HUES48 (cell line): Measurements from ENCODE around the gene INPP4A.

Experiments used
- H3K27ac ChIP-seq: one replicate; pipeline ENCODE4 v1.7.0; 2013; ENCODE audit warnings: low read depth, low read length, inconsistent platforms
- H3K27me3 ChIP-seq: 2 replicates; pipeline ENCODE4 v1.6.1; 2013; ENCODE audit warnings: mild to moderate bottlenecking, low read length; ENCODE audit not compliant: control insufficient read depth, insufficient read depth
- H3K36me3 ChIP-seq: 2 replicates; pipeline ENCODE4 v1.6.1; 2013; ENCODE audit warnings: low read length; ENCODE audit not compliant: control insufficient read depth, insufficient read depth
- H3K4me1 ChIP-seq: 2 replicates; pipeline ENCODE4 v1.6.1; 2013; ENCODE audit warnings: mild to moderate bottlenecking, low read length; ENCODE audit not compliant: control insufficient read depth, insufficient read depth
- H3K4me3 ChIP-seq: 2 replicates; pipeline ENCODE4 v1.5.1; 2013; ENCODE audit warnings: mild to moderate bottlenecking, low read depth, low read length
- H3K9ac ChIP-seq: 2 replicates; pipeline ENCODE4 v1.6.1; 2013; ENCODE audit warnings: mild to moderate bottlenecking, low read depth, low read length, moderate library complexity
- H3K9me3 ChIP-seq: 2 replicates; pipeline ENCODE4 v1.6.1; 2013; ENCODE audit warnings: low read length; ENCODE audit not compliant: control insufficient read depth, insufficient read depth

The INPP4A gene

GRCh38 chr2:98453531-98453930, 8.9 kb downstream of the INPP4A start:
- Histone ChIP-seq H3K9ac (no peak overlapping the region), H3K4me1 (peaks cover 68% of the 10 kb centered on the region), H3K27me3 (no peaks in the 10 kb centered on the region), H3K4me3 (no peak overlapping the region), H3K27ac (peak overlapping the region; percentile 59), H3K9me3 (no peaks in the 10 kb centered on the region), H3K36me3 (0 out of 2 replicates have a peak, but pooled peaks cover 6% of the 10 kb centered on the region)

- H3K4me3 ChIP-seq: peak overlapping the region; percentile 22; the same call in 1 of the 2 replicates
- H3K9ac ChIP-seq: 0 out of 2 replicates have a peak overlapping the region, but pooled peaks have one; percentile 2
Measured at GRCh38 chr2:98454073-98454472, 9.4 kb downstream of the INPP4A start.

GRCh38 chr2:98454500-98455235, 10.0 kb downstream of the INPP4A start:
- no peaks in the 10 kb centered on the region for H3K9me3 ChIP-seq
- no peaks in the 10 kb centered on the region for H3K27me3 ChIP-seq
- peak overlapping the region; percentile 22; the same call in 1 of the 2 replicates for H3K4me3 ChIP-seq
- 0 out of 2 replicates have a peak overlapping the region, but pooled peaks have one; percentile 2 for H3K9ac ChIP-seq
- H3K27ac ChIP-seq: peak overlapping the region; percentile 89
- H3K4me1 ChIP-seq: peaks cover 68% of the 10 kb centered on the region
- H3K36me3 ChIP-seq: 0 out of 2 replicates have a peak, but pooled peaks cover 6% of the 10 kb centered on the region

More at GRCh38 chr2:98454073-98454472, 9.4 kb downstream of the INPP4A start:
- H3K9me3 ChIP-seq: no peaks in the 10 kb centered on the region
- 0 out of 2 replicates have a peak, but pooled peaks cover 6% of the 10 kb centered on the region for H3K36me3 ChIP-seq
- H3K27ac ChIP-seq: peak overlapping the region; percentile 89
- no peaks in the 10 kb centered on the region for H3K27me3 ChIP-seq
- peaks cover 70% of the 10 kb centered on the region for H3K4me1 ChIP-seq

DNA sequence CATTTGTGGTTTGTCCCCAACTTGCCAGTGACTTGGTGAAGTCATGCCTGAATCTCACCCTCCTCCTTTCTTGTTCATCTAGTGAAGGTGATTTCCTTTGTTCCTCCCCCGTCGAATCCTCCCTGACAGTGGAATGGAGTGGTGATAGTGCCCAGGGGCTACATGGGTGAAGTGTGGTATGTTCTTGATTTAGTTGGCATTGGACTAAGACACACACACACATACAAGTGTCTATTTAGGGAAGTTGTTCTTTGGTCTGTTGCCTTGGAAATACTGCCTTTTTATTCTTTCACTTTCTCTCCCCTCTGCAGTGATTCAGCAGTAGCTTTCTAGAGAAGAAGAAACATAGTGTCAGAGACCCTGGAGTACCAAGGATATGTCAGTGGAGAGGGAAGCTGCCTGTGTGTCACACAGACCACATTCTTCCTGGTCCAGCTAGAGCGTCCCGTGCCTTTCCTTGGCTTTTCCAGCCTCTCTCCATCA, 10.9 kb downstream of the INPP4A start:
- H3K9me3 ChIP-seq: no peaks in the 10 kb centered on the region
- H3K4me1 ChIP-seq: peaks cover 60% of the 10 kb centered on the region
- H3K36me3 ChIP-seq: 0 out of 2 replicates have a peak, but pooled peaks cover 6% of the 10 kb centered on the region
- H3K27ac ChIP-seq: no peak overlapping the region
- no peak overlapping the region for H3K9ac ChIP-seq
- H3K4me3 ChIP-seq: no peak overlapping the region
- no peaks in the 10 kb centered on the region for H3K27me3 ChIP-seq

DNA sequence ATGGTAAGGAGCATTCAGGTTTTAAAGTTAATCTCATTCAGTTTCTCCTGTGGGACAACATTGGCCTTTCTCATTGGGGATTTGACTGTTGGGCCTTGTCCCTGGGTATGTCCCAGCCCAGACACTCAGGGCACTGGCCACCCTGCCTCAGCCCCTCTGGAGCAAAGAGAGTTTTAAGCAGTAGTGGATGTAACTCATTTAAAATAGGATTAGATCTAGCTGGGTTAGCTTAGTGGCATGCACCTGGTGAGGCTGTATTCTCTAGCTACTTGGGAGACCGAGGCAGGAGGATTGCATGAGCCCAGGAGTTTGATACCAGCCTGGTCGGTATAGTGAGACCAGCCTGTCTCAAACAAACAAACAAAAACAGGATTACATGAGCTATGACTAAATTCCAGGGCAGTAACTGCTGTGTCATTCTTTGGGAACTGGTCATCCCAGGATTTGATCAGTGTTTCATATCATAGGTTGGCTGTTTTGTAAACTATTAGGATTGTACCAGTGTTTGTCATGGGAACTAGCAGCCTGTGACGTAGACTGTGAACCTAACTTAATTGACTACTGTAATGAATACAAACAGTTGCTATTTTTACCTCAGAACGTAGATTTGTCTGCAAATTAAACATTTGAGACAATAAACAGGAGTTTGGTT, 12.5 kb downstream of the INPP4A start:
- Histone ChIP-seq H3K4me1 (peaks cover 45% of the 10 kb centered on the region), H3K27ac (no peak overlapping the region), H3K4me3 (no peak overlapping the region), H3K9me3 (no peaks in the 10 kb centered on the region), H3K36me3 (0 out of 2 replicates have a peak, but pooled peaks cover 6% of the 10 kb centered on the region), H3K27me3 (no peaks in the 10 kb centered on the region), H3K9ac (no peak overlapping the region)

GRCh38 chr2:98458207-98458606, 13.5 kb downstream of the INPP4A start:
- no peak overlapping the region for H3K4me3 ChIP-seq
- no peak overlapping the region for H3K9ac ChIP-seq
- H3K9me3 ChIP-seq: no peaks in the 10 kb centered on the region
- H3K36me3 ChIP-seq: 0 out of 2 replicates have a peak, but pooled peaks cover 6% of the 10 kb centered on the region
- H3K4me1 ChIP-seq: peaks cover 38% of the 10 kb centered on the region
- no peak overlapping the region for H3K27ac ChIP-seq
- H3K27me3 ChIP-seq: no peaks in the 10 kb centered on the region

GRCh38 chr2:98458667-98459380, 14.2 kb downstream of the INPP4A start:
- H3K9ac ChIP-seq: 0 out of 2 replicates have a peak overlapping the region, but pooled peaks have one; percentile 27
- H3K4me3 ChIP-seq: no peak overlapping the region
- no peaks in the 10 kb centered on the region for H3K9me3 ChIP-seq
- H3K27ac ChIP-seq: no peak overlapping the region
- no peaks in the 10 kb centered on the region for H3K27me3 ChIP-seq
- 0 out of 2 replicates have a peak, but pooled peaks cover 6% of the 10 kb centered on the region for H3K36me3 ChIP-seq
- peaks cover 40% of the 10 kb centered on the region for H3K4me1 ChIP-seq

DNA sequence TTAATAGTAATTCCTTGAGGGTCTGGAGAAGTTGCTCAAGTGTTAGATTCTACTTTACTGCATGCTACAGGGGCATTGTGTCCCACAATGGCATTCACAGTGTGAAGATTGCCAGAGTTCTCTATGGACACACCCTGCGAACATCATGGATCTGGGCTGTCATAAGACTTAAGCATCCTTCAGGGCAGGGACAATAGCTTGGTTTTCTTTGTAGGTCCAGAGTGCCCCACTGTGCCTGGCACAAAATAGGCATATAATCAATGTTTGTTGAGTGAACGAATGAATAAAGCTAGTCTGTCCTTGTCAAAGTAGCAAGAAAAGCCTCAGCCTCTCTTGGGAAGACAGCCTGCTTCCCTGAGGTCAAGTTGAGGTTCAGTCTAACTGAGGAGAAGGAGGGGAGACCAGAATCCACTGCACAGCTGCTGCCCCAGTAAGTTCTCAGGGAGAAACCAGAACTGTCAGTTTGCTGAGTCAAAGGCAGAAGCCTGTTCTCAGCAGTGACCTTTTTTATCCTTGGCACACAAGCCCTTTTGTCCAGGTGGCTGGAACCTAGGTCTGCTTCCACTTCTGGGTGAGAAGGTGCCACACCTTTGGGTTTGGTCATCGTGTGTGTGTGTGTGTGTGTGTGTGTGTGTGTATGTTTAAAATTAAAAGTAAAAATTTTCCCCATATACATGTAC, 15.0 kb downstream of the INPP4A start:
- Histone ChIP-seq H3K9me3 (no peaks in the 10 kb centered on the region), H3K4me3 (no peak overlapping the region), H3K9ac (no peak overlapping the region), H3K36me3 (0 out of 2 replicates have a peak, but pooled peaks cover 6% of the 10 kb centered on the region), H3K4me1 (peaks cover 40% of the 10 kb centered on the region), H3K27me3 (no peaks in the 10 kb centered on the region), H3K27ac (no peak overlapping the region)

DNA sequence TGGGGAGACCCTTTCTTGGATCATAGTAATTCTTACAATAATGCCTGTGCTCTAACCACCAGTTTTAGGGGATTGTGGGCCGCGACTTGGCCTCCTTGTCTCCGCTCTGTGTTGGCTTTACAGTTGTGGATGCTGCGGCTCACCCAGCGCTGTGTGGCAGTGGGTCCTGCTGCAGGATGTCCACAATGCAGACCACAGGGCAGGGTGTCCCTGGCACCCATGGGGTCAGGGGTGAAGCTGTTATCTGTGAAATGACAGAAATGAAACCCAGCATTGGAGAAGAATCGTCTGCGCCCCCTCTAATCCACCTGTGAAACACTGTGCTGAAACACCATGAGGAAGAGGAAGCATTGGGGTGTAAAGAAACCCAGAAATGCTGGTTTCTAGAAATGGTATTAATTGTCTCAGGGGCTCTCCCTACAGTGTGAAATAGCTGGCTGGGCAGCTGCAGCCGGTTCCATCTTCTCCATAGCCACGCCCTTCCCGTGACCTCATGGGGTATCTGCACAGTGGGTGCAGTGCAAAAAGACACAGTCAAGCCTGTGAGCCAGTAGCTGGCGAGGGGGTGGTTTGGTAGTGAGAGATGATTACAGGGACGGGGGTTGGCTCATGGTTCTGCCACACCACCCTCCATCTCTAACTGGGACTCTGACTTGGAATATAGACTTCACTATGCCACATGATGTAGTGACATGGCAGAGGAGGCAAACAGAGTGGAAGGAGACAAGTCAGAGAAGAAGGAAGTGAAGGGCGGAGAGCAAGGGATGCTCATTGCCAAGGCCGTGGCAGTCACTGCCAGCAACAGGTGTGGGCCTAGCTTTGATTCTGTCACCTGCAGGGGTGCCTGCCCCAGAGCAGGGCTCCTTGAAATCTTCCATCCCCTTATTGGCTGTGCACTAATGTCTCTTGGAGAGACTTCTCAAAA, 16.2 kb downstream of the INPP4A start:
- Histone ChIP-seq H3K9ac (no peak overlapping the region), H3K27ac (no peak overlapping the region), H3K36me3 (0 out of 2 replicates have a peak, but pooled peaks cover 4% of the 10 kb centered on the region), H3K4me1 (peaks cover 42% of the 10 kb centered on the region), H3K9me3 (no peaks in the 10 kb centered on the region), H3K27me3 (no peaks in the 10 kb centered on the region), H3K4me3 (no peak overlapping the region)
